ENCODE measurements around the gene TREM1.

Gene TREM1

GRCh38 chr6:41231246-41231645, 55.2 kb downstream of the TREM1 start:
- no peak overlapping the region for H3K27ac ChIP-seq
- no peak for TF ChIP-seq ZFX (IDR thresholded peaks at IDR 0.05; ENCODE audit: borderline replicate concordance)
- TF ChIP-seq, protein P1, sequence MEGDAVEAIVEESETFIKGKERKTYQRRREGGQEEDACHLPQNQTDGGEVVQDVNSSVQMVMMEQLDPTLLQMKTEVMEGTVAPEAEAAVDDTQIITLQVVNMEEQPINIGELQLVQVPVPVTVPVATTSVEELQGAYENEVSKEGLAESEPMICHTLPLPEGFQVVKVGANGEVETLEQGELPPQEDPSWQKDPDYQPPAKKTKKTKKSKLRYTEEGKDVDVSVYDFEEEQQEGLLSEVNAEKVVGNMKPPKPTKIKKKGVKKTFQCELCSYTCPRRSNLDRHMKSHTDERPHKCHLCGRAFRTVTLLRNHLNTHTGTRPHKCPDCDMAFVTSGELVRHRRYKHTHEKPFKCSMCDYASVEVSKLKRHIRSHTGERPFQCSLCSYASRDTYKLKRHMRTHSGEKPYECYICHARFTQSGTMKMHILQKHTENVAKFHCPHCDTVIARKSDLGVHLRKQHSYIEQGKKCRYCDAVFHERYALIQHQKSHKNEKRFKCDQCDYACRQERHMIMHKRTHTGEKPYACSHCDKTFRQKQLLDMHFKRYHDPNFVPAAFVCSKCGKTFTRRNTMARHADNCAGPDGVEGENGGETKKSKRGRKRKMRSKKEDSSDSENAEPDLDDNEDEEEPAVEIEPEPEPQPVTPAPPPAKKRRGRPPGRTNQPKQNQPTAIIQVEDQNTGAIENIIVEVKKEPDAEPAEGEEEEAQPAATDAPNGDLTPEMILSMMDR (IDR thresholded peaks at IDR 0.05): no peak

DNA sequence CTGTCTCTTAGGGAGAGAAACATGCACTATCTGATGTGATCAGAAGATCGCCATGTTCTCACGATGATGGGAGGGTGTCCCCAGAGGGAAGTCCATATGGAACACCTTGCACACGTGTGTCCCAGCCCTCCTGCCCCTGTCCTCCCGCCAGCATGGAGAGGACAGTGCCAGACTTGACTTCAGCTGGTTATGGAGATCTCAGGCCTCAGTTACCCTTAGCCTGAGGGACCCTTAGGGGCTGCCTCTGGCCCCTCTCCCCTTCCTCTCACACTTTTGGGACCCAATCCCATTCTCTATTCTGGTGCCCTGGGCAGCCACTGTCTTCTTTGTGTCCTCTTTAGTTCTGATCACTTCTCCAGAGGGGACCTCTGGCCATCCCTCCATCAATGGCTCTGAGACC, 56.8 kb downstream of the TREM1 start:
- no peak overlapping the region for H3K27ac ChIP-seq
- TF ChIP-seq ZFX (IDR thresholded peaks at IDR 0.05; ENCODE audit: borderline replicate concordance): no peak
- TF ChIP-seq, protein P1 (IDR thresholded peaks at IDR 0.05): no peak

DNA sequence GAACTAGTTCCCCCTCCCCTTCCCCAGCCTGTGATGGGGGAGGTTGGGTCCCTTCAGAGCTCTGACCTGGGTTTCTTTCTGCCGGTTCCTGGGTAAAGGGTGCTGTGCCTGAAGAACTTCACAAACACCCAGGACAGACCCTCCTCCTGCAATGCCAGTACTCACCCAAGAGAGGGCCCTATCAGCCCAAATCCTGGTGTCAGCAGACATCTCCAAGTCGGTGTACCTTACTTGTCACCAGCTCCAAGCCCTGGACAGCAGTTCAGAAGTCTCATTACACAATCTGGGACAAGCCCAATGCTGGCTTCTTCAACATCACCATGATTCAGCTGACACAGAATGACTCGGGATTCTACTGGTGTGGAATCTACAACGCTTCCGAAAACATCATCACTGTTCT, 57.9 kb downstream of the TREM1 start:
- no peak overlapping the region for H3K27ac ChIP-seq
- no peak for TF ChIP-seq ZFX (IDR thresholded peaks at IDR 0.05; ENCODE audit: borderline replicate concordance)
- TF ChIP-seq, protein P1 (IDR thresholded peaks at IDR 0.05): no peak

DNA sequence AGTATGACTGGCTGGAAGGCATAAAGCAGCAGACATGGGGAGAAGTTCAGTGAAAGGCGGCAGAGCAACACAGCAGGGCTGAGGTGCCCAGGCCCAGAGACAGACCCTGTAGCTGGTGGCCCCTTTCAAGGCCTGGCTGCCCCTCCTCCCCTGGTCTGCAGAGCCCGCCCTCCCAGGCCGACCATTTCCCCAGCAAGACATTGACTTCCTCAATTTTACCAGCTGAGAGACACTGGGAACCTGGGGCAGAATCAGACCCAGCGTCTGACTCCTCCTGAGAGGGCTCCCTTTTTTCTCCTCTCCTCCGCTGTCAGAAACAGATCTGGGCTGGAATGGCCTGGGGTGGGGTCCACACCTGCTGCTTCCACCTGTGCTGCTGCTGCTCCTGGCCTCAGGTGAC, 58.4 kb downstream of the TREM1 start, which contains the start of gene TREML4:
Gene TREML4, plus strand, starts transcription at position 254 of the 400 bp plus-strand sequence. Its CDS starts 79 bp downstream, at position 333.
- TF ChIP-seq, protein P1 (IDR thresholded peaks at IDR 0.05): no peak
- TF ChIP-seq ZFX (IDR thresholded peaks at IDR 0.05; ENCODE audit: borderline replicate concordance): no peak

DNA sequence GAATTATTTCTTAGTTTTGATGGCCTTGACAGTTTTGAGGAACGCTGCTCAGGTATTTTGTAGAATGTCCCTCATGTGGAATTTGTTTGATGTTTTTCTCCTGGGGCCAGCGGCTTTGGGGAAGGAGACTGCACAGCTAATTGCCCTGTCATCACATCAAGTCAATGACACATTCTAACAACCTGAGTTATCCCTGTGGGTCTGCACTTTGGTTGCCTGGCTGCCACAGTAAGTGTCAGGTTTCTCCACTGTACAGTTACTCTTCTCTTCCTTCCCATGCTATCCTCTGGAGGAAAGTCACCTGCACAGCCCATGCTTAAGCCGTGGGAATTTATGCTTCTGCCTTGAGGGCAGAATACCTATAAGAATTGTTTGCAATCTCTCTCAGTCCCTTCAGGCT, 59.7 kb downstream of the TREM1 start:
- TF ChIP-seq, protein P1 (IDR thresholded peaks at IDR 0.05): no peak
- TF ChIP-seq ZFX (IDR thresholded peaks at IDR 0.05; ENCODE audit: borderline replicate concordance): no peak

More for the DNA sequence above, 58.4 kb downstream of the TREM1 start, which contains the start of gene TREML4:
- no peak within 1 kb of the TSS for H3K27ac ChIP-seq

GRCh38 chr6:41224800-41225199, 61.7 kb downstream of the TREM1 start:
- H3K27ac ChIP-seq: no peak overlapping the region
- TF ChIP-seq, protein P1 (IDR thresholded peaks at IDR 0.05): no peak
- TF ChIP-seq ZFX (IDR thresholded peaks at IDR 0.05; ENCODE audit: borderline replicate concordance): no peak

More for the DNA sequence above, 59.7 kb downstream of the TREM1 start:
- no peak overlapping the region for H3K27ac ChIP-seq

Data from 22Rv1 (cell line).